ENCODE measurements around the gene SLN. TPM values are rescaled to one million over a fixed set of nuclear protein-coding genes. Genes with fewer than 3 reads are reported as not detected.

Gene SLN
- total and polyA plus RNA-seq, 2 donors (not counting 3 experiments of a cell fraction or from before 2014, with no cell fraction given), result 0.25 TPM; not detected in 1

DNA sequence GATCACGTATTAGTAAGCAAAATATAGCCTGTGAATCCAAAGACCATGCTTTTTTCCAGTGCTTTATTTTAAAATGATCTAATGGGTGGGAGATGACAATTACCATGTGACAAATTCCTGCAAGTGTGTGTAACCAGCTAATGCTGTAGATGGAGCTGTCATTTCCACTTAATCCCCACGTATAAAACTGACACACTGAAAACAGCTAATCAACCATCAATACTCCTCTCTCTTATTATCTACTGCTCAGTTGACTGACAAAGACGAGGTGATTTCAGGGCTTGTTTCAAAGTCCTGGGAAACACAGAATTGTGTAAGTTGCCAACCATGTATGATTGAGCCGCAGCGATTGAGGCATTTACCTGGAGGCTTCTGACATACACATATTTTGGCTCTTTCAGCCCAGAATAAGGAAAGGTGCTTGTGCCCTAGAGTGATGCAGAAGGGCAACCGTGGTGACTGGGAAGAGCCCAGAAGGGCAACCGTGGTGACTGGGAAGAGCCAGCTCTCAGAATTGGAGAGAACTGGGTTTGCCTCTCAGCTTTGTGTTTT is 9.7 kb downstream of the SLN start:
- no peaks in the 10 kb centered on the region for H3K9me3 ChIP-seq (replicated peaks; ENCODE audit: control insufficient read depth, insufficient read depth, low read length)
- no peak overlapping the region for H3K4me3 ChIP-seq (replicated peaks in 1 of 3; ENCODE audit: insufficient read depth in 1 of 3, low read depth in 1 of 3, low read length in 3 of 3)
- no peak overlapping the region for H3K27ac ChIP-seq (ENCODE audit: insufficient read depth, low read depth, low read length)
- no peaks in the 10 kb centered on the region for H3K79me2 ChIP-seq (ENCODE audit: control insufficient read depth, insufficient read depth, low read length)
- FAIRE-seq (no peak), DNase-seq (ENCODE audit: low read depth, low spot score) (no peak)
- no peak overlapping the region for H2AFZ ChIP-seq (ENCODE audit: low read depth, low read length)
- H3K36me3 ChIP-seq (ENCODE audit: control insufficient read depth in 2 of 2, extremely low read depth in 1 of 2, insufficient read depth in 2 of 2, low read length in 2 of 2), result no peaks in the 10 kb centered on the region
- no TSS peak for BruUV-seq (replicated peaks)
- dilution Hi-C loops (cut with MboI; ENCODE audit: extremely low pct_ligation_motif_present, low sequenced_read_pairs), result no loop called here
- no peaks in the 10 kb centered on the region for H3K4me1 ChIP-seq (ENCODE audit: control insufficient read depth, extremely low read depth, insufficient read depth, low read length)
- peaks cover 0 to 6% of the 10 kb centered on the region in 2 experiments for H3K27me3 ChIP-seq (ENCODE audit: control insufficient read depth in 2 of 2, insufficient read depth in 2 of 2, low read length in 2 of 2)
- H4K20me1 ChIP-seq (replicated peaks; ENCODE audit: control insufficient read depth, extremely low read depth, insufficient read depth, low read length), result no peaks in the 10 kb centered on the region
- H3K4me2 ChIP-seq (ENCODE audit: insufficient read depth, low read length), result no peak overlapping the region
- TF ChIP-seq JUN (IDR thresholded peaks at IDR 0.05; ENCODE audit: borderline replicate concordance, insufficient read depth, insufficient read length, low read depth), result no peak
- TF ChIP-seq POLR2AphosphoS5 (IDR thresholded peaks at IDR 0.05; ENCODE audit: insufficient read depth, low read depth, low read length), result no peak
- TF ChIP-seq GATA2 (IDR thresholded peaks at IDR 0.05; ENCODE audit: insufficient read depth, insufficient read length, low read depth, low read length), result no peak
- CTCF ChIA-PET, result interaction anchor here (0.8 to 1.6 kb wide), 2 partner anchors 39 to 69 kb away, joined by 3 read pairs; no protein-coding TSS in a partner anchor
- intact Hi-C loops (cut with micrococcal nuclease), result no loop called here
- H3K9ac ChIP-seq (replicated peaks; ENCODE audit: extremely low read depth, insufficient read depth, low read length), result no peak overlapping the region
- POLR2A ChIA-PET, result no interaction called here
- H3K9me1 ChIP-seq (replicated peaks; ENCODE audit: control insufficient read depth, extremely low read depth, insufficient read depth, low read length), result no peaks in the 10 kb centered on the region

DNA sequence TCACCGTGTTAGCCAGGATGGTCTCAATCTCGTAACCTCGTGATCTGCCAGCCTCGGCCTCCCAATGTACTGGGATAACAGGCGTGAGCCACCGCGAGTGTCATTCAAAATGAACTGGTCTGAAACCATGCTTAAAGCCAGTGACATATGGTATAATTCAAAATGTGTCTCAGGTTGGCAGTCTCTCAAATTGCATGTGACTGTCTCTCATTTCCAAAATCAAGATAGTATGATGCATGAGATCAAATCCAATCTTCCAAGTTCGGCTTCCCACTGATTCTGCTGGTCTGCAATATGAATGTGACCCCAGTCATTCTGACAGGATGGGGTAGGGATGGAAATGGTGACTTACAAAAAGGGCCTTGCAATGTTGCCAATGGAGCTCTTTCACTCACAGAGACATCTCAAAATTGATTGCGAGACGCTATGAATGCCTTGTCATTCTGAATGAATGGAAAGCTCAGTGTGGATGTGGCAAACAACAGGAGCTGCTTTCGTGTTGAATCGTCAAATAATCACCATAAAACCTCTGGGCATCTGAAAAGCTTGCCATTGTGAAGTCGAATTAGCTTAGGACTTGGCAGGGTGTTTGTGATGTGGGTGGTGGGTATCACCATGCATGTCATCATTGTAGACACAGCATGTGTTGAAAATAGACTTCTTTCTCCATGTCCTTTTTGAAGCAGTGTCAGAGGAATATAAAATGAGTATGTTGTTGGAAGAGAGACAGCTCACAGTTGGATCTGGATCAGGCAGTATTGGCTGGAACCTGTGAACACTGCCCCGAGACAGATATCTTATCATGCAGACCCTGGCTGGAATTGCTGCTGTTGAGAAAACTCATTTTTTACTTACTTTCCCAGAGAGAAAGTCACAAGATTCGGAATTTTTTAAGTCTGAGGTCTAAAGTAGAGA is 12.2 kb downstream of the SLN start:
- Histone ChIP-seq H3K9me1 (replicated peaks; ENCODE audit: control insufficient read depth, extremely low read depth, insufficient read depth, low read length) (no peaks in the 10 kb centered on the region), H3K27ac (ENCODE audit: insufficient read depth, low read depth, low read length) (no peak overlapping the region), H3K9me3 (replicated peaks; ENCODE audit: control insufficient read depth, insufficient read depth, low read length) (no peaks in the 10 kb centered on the region), H3K4me3 (replicated peaks in 1 of 3; ENCODE audit: insufficient read depth in 1 of 3, low read depth in 1 of 3, low read length in 3 of 3) (no peak overlapping the region), H4K20me1 (replicated peaks; ENCODE audit: control insufficient read depth, extremely low read depth, insufficient read depth, low read length) (no peaks in the 10 kb centered on the region), H3K4me2 (ENCODE audit: insufficient read depth, low read length) (no peak overlapping the region), H3K36me3 (ENCODE audit: control insufficient read depth in 2 of 2, extremely low read depth in 1 of 2, insufficient read depth in 2 of 2, low read length in 2 of 2) (no peaks in the 10 kb centered on the region), H3K27me3 (ENCODE audit: control insufficient read depth in 2 of 2, insufficient read depth in 2 of 2, low read length in 2 of 2) (peaks cover 0 to 4% of the 10 kb centered on the region in 2 experiments), H3K4me1 (ENCODE audit: control insufficient read depth, extremely low read depth, insufficient read depth, low read length) (peaks cover 16% of the 10 kb centered on the region), H3K79me2 (ENCODE audit: control insufficient read depth, insufficient read depth, low read length) (no peaks in the 10 kb centered on the region), H2AFZ (ENCODE audit: low read depth, low read length) (no peak overlapping the region), H3K9ac (replicated peaks; ENCODE audit: extremely low read depth, insufficient read depth, low read length) (no peak overlapping the region)
- intact Hi-C loops (cut with micrococcal nuclease) (loop anchor here (5.0 kb wide), 1 partner anchor 198 kb away; no protein-coding TSS in a partner anchor), dilution Hi-C loops (cut with MboI; ENCODE audit: extremely low pct_ligation_motif_present, low sequenced_read_pairs) (no loop called here)
- FAIRE-seq (no peak), DNase-seq (ENCODE audit: low read depth, low spot score) (no peak)
- TF ChIP-seq POLR2AphosphoS5 (IDR thresholded peaks at IDR 0.05; ENCODE audit: insufficient read depth, low read depth, low read length), result no peak
- BruUV-seq (replicated peaks), result no TSS peak
- ChIA-PET POLR2A (no interaction called here), CTCF (interaction anchor here (0.8 to 0.9 kb wide), 2 partner anchors 10 to 136 kb away, joined by 3 read pairs; no protein-coding TSS in a partner anchor)

Measured in endothelial cell of umbilical vein (primary cell).